ENCODE measurements around the gene GRHPR. TPM values are rescaled to one million over a fixed set of nuclear protein-coding genes. Genes with fewer than 3 reads are reported as not detected.
"Not testable (repeated sequence)": the region's sequence is repeated elsewhere in the genome, so short reads cannot be mapped to it uniquely, and the experiment has no call there.

The GRHPR gene
- total RNA-seq, 2 experiments from 2014 or later: 63.1 to 67.9 TPM

DNA sequence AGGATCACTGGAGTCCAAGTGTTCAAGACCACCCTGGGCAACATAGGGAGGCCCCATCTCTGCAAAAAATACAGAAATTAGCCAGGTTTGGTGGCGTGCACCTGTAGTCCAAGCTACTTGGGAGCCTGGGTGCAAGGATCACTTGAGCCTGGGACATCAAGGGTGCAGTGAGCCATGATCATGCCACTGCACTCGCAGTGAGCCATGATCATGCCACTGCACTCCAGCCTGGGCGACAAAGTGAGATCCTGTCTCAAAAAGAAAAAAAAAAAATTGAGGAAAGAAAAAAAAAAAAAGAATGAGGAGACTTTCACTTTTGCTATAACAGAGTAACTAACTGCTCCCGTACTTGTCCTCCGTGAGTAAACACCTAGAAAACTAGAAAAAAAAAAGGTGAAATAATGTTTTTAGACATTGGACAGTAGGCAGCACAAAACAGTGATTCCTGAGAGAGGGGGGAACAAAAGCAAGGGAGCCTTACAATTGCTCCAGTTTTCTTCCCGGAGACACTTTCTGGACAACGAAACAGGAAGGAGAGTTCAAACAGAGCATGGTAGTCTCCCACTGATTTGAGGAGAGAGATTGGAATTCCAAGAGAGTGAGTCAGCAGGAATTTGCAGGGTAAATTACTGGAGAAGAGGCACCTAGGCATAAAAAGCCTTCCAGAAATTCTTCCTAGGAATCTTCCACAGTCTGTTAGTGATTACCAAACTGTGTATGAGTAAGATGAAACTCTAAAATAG lies 49.6 kb downstream of the GRHPR start:
- H3K4me1 Mint-ChIP-seq: peaks cover 13% of the 10 kb centered on the region
- ATAC-seq (ENCODE audit: low read depth) (peak; percentile 39), DNase-seq (no peak)
- no peaks in the 10 kb centered on the region for H3K36me3 Mint-ChIP-seq
- peak overlapping the region; percentile 81 for H3K27ac Mint-ChIP-seq
- no peaks in the 10 kb centered on the region for H3K9me3 Mint-ChIP-seq
- H3K4me3 Mint-ChIP-seq: peak overlapping the region; percentile 81
- POLR2A ChIA-PET: interaction anchor here (1.5 kb wide), 1 partner anchor 13 kb away, joined by 6 read pairs; the partner anchor contains the start of gene POLR1E
- H3K27me3 Mint-ChIP-seq: peaks cover 10% of the 10 kb centered on the region

DNA sequence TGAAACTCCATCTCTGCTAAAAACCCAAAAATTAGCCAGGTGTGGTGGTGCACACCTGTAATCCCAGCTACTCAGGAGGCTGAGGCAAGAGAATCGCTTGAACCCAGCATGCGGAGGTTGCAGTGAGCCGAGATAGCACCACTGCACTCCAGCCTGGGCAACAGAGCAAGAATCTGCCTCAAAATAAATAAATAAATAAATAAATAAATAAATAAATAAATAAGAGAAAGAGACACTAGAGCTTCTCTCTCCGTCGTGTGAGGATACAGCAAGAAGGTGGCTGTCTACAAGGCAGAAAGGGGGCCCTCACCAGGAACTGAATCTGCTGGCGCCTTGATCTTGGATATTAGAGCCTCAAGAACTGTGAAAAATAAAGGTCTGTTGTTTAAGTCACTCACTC lies 51.5 kb downstream of the GRHPR start:
- POLR2A ChIA-PET; H3K4me3 Mint-ChIP-seq; ATAC-seq (ENCODE audit: low read depth); DNase-seq; H3K9me3 Mint-ChIP-seq; H3K27ac Mint-ChIP-seq; H3K36me3 Mint-ChIP-seq: not testable (repeated sequence)
- H3K27me3 Mint-ChIP-seq: peaks cover 20% of the 10 kb centered on the region
- H3K4me1 Mint-ChIP-seq: peaks cover 13% of the 10 kb centered on the region

DNA sequence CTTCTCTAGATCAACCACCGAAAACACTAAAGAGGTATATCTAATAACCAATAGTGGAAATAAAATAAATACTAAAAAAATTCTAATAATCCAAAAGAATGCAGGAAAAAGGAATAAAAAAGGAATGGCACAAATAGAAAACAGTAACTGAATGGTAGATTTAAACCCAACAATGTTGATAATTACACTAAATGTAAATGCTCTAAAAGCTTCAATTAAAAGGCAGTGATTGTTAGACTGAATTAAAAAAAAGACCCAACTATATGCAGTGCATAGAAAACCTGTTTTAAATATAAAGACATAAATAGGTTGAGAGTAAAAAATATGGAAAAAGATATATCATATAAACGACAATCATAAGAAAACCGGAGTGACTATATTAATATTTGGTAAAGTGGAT lies 51.9 kb downstream of the GRHPR start:
- H3K27me3 Mint-ChIP-seq: peaks cover 25% of the 10 kb centered on the region
- DNase-seq: no peak
- H3K4me3 Mint-ChIP-seq: no peak overlapping the region
- H3K27ac Mint-ChIP-seq: no peak overlapping the region
- no peaks in the 10 kb centered on the region for H3K36me3 Mint-ChIP-seq
- peaks cover 13% of the 10 kb centered on the region for H3K4me1 Mint-ChIP-seq
- ATAC-seq (ENCODE audit: low read depth): no peak
- H3K9me3 Mint-ChIP-seq: no peaks in the 10 kb centered on the region
- POLR2A ChIA-PET: no interaction called here

DNA sequence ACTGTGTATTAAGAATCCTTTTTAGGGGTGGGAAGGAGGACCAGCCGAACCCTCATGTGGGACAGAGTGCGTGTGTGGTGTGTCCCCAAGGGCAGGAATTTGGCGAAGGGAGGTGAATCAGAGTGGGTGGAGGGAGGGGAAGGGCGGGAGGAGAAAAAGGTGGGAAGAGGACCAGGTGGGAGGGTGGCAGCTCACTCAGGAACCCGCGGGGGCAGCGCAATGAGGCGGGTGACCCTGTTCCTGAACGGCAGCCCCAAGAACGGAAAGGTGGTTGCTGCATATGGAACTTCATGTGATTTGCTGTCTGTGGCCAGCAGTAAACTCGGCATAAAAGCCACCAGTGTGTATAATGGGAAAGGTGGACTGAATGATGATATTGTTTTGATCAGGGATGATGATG lies 54.4 kb downstream of the GRHPR start:
- POLR2A ChIA-PET: no interaction called here
- no peak overlapping the region for H3K27ac Mint-ChIP-seq
- no peak for ATAC-seq (ENCODE audit: low read depth)
- H3K36me3 Mint-ChIP-seq: no peaks in the 10 kb centered on the region
- no peaks in the 10 kb centered on the region for H3K9me3 Mint-ChIP-seq
- DNase-seq: no peak
- peaks cover 9% of the 10 kb centered on the region for H3K4me1 Mint-ChIP-seq
- H3K4me3 Mint-ChIP-seq: no peak overlapping the region
- peaks cover 43% of the 10 kb centered on the region for H3K27me3 Mint-ChIP-seq

DNA sequence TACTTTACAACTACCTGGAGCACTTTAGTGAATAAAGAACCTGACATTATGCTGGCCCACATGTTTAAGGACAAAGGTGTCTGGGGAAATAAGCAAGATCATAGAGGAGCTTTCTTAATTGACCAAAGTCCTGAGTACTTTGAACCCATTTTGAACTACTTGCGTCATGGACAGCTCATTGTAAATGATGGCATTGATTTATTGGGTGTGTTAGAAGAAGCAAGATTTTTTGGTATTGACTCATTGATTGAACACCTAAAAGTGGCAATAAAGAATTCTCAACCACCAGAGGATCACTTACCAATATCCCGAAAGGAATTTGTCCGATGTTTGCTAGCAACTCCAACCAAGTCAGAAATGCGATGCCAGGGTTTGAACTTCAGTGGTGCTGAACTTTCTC lies 54.9 kb downstream of the GRHPR start:
- H3K4me1 Mint-ChIP-seq; POLR2A ChIA-PET; H3K27ac Mint-ChIP-seq; DNase-seq; H3K9me3 Mint-ChIP-seq; H3K36me3 Mint-ChIP-seq; H3K4me3 Mint-ChIP-seq; ATAC-seq (ENCODE audit: low read depth): not testable (repeated sequence)
- H3K27me3 Mint-ChIP-seq: peaks cover 43% of the 10 kb centered on the region

DNA sequence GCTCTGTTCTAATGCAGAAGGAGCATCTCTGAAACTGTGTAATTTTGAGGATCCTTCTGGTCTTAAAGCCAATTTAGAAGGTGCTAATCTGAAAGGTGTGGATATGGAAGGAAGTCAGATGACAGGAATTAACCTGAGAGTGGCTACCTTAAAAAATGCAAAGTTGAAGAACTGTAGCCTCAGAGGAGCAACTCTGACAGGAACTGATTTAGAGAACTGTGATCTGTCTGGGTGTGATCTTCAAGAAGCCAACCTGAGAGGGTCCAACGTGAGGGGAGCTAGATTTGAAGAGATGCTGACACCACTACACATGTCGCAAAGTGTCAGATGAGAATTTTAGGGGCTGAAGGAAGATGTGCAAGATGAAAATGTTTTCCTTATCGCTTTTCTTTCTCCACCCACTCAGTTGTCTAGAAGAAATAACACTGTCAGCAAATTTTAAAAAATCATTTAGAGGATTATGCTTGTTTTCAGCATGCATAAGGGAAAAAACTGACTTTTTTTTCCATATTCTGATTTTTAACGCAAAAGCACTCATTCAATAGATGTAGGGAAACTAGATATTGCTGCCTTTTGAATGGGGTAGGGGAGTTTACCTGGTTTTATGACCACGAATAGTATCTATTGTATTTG lies 55.6 kb downstream of the GRHPR start:
- not testable (repeated sequence) for H3K9me3 Mint-ChIP-seq, H3K36me3 Mint-ChIP-seq

DNA sequence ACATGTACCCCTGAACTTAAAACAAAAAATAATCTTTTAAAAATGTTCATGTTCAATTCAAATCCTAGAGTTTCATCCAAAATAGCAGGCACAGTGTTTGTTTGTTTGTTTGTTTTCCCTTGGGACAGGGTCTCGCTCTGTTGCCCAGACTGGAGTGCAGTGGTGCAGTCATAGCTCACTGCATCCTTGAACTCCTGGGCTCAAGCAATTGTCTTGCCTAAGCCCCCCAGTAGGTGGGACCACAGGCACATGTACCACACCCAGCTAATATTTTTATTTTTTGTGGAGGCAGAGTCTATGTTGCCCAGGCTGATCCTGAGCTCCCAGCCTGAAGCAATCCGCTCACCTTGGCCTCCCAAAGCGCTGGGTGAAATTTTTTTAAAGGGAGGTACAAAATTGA lies 58.3 kb downstream of the GRHPR start:
- H3K4me1 Mint-ChIP-seq: peaks cover 6% of the 10 kb centered on the region
- DNase-seq (no peak), ATAC-seq (ENCODE audit: low read depth) (no peak)
- H3K9me3 Mint-ChIP-seq: no peaks in the 10 kb centered on the region
- POLR2A ChIA-PET: interaction anchor here (0.9 to 1.1 kb wide), 2 partner anchors 14 to 111 kb away, joined by 3 to 4 read pairs; partner anchors contain the start of gene TOMM5
- H3K36me3 Mint-ChIP-seq: no peaks in the 10 kb centered on the region
- no peak overlapping the region for H3K4me3 Mint-ChIP-seq
- peaks cover 43% of the 10 kb centered on the region for H3K27me3 Mint-ChIP-seq
- no peak overlapping the region for H3K27ac Mint-ChIP-seq

More for the DNA sequence above, 55.6 kb downstream of the GRHPR start:
- H3K27me3 Mint-ChIP-seq: peaks cover 43% of the 10 kb centered on the region
- POLR2A ChIA-PET; ATAC-seq (ENCODE audit: low read depth); H3K4me1 Mint-ChIP-seq; DNase-seq; H3K27ac Mint-ChIP-seq; H3K4me3 Mint-ChIP-seq: not testable (repeated sequence)

DNA sequence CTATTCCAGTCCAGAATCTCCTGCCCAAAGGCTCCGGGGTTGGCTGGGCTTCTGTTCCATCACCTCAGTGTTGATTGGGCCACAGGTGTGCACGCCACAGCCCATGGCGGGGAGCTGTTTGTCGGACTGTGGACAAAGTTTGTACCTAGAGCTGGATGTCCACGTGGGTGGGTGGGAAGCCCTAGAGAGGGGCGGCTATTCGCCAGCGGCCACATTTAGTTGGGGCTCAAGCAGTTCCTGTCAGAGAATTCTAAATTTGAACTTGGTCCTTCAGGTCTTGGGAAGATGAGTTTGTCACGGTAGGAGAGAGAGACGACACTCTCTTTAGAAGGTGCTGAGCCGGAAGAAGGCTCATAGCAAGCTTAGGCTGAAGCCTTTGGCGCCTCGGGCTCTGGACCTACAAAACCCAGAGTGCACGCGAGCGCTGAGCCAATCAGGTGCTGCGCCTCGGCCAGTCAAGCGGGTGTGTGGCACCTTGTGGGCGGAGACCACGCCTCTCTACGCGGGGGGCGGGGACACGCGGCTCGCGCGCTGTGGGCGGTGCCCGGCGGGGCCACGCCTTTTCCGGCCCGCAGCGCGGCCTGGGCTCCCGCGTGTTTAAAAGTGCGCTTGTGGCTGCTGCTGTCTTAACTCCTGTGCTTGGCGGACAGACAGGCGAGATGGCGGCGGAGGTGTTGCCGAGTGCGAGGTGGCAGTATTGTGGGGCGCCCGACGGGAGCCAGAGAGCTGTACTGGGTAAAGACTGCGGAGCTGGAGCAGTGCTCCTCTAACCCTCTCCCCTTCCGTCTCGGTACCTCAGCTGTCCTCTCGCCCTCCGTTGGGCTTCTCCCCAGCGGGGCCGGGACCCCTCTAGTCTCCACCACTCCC lies 63.1 kb downstream of the GRHPR start, which contains the start of gene POLR1E:
TSS of gene POLR1E (plus strand) at position 560 of the 867 bp plus-strand sequence. CDS start at position 660, 100 bp downstream.
- H3K4me1 Mint-ChIP-seq: peaks cover 28% of the 10 kb centered on the region
- H3K9me3 Mint-ChIP-seq: no peaks in the 10 kb centered on the region
- peaks cover 9% of the 10 kb centered on the region for H3K27me3 Mint-ChIP-seq
- POLR2A ChIA-PET: interaction anchor here (0.8 to 3.7 kb wide), 10 partner anchors 9 to 299 kb away, joined by 3 to 44 read pairs (median 6); partner anchors contain the start of genes EXOSC3, FBXO10, TOMM5 and ZBTB5
- H3K36me3 Mint-ChIP-seq: peaks cover 9% of the 10 kb centered on the region
- DNase-seq: peak; percentile 99
- peak within 1 kb of the TSS; percentile 96 for H3K27ac Mint-ChIP-seq
- peak within 1 kb of the TSS; percentile 98 for H3K4me3 Mint-ChIP-seq
- peak; percentile 98 for ATAC-seq (ENCODE audit: low read depth)

DNA sequence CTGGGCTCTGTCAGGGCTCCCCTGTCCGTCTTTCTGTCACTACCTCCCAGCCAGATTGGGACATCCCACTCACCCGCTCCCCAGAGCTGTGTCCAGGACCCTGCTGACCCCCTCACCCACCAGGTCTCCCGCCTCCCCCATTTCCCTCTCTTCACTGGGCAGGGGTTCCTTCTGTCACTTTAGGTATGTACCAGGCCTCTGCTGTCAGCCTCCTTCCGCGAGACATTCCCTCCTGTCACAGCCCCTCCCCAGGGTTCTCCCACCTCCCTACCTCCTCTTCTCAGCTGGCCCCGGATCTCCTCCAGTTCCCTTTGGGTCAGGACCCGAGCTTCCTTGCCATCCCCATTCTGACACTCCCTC lies 63.7 kb downstream of the GRHPR start:
- DNase-seq: no peak
- ATAC-seq (ENCODE audit: low read depth): no peak
- H3K9me3 Mint-ChIP-seq: no peaks in the 10 kb centered on the region
- POLR2A ChIA-PET: interaction anchor here (1.0 to 3.7 kb wide), 7 partner anchors 9 to 299 kb away, joined by 3 to 44 read pairs (median 8); partner anchors contain the start of genes EXOSC3, FBXO10, TOMM5 and ZBTB5
- H3K4me1 Mint-ChIP-seq: peaks cover 32% of the 10 kb centered on the region
- peak overlapping the region; percentile 98 for H3K4me3 Mint-ChIP-seq
- H3K27me3 Mint-ChIP-seq: peaks cover 6% of the 10 kb centered on the region
- peak overlapping the region; percentile 96 for H3K27ac Mint-ChIP-seq
- peaks cover 9% of the 10 kb centered on the region for H3K36me3 Mint-ChIP-seq

Other genes with a start within 250 kb of the GRHPR start
- 10 to 100 TPM; 12.5 to 13.3 TPM for gene ZBTB5, start 42.8 kb downstream of the GRHPR start, total RNA-seq
- gene POLR1E, start 63.3 kb downstream of the GRHPR start, total RNA-seq: 10 to 100 TPM; 33.0 to 36.5 TPM
- 1 to 10 TPM; 1.5 to 1.6 TPM for gene FBXO10, start 153.7 kb downstream of the GRHPR start, total RNA-seq
- 10 to 100 TPM; 68.2 to 74.1 TPM for gene TOMM5, start 169.9 kb downstream of the GRHPR start, total RNA-seq
- not detected for gene FRMPD1, start 228.3 kb downstream of the GRHPR start, total RNA-seq